COLO668 (cell line): ENCODE results near the gene CACHD1.
"Not testable (repeated sequence)": the region's sequence is repeated elsewhere in the genome, so short reads cannot be mapped to it uniquely, and the experiment has no call there.

Experiments used
- DNase-seq: peaks from one replicate; lab custom pipeline; 2025; ENCODE audit not compliant: unreplicated experiment; lab: John Stamatoyannopoulos, UW

The CACHD1 gene

DNA sequence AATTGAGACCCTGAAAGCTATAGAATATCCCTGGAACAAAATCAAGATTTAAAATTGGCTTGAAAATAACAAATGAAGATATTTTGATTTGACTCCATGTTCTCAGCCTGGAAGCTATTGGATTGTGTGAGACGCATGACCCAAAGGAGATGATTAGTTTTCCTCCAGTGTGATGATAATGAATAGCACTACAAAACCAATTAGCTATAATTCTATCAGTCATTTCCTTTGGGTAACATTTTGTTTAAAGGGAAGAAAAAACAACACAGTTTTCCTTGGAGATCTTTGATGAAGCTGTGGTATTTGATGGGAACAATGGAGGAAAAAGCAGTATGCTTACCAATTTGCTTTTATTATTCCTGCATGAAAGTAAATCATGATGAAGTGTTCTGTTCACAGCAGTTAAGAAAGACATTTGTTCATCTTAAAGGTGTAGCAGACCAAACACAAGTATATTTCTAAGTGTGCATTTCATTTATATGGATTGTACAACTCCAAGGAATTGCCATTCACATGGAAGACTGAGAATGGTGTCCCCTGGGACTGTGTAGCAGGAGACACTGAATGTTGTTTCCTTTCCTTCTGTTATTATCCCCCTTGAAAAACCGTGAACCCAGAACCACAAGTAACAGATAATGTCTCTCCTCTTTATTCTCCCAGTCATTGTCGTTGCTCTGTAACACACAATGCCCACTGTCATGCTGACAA, 111.4 kb downstream of the CACHD1 start:
- peak; percentile 48 for DNase-seq

- DNase-seq: no peak
Observed at GRCh38 chr1:64581843-64582185, 111.9 kb downstream of the CACHD1 start.

DNA sequence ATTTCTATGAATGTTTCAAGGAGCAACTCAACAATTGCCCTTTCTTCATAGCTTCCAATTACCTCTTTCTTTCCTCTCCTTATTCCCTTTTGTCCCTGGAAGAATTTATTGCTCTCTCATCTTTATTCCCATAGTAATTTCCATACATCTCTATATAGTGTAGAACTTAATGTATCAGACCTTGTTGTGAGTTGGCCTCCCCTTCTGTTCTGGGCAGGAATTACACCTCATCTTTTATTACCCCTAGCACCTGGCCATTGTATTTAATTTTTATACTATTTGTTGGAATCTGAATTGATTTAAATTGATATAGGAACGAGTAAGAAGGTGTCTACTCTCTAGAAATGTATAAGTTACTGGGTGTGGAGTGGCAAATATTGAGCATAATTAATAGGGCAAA, 114.5 kb downstream of the CACHD1 start:
- DNase-seq: no peak

DNA sequence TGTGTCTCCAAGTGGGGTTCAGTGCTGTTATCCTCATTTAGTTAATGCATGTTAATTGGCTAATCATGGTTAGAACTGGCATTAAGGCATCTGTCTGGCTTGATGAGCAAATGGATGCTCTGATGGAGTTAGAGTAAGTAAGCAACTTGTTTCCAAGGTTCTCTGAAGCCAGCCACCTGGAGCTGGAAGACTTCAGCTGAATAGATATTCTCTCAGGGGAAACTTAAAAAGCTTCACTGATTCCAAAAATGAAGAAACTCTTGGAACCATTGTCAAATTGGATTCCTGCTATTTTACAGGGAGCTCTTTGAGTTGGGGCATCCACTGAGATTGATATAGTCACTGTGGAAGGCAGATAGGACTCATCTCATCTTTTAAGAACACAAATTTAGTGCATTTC, 118.9 kb downstream of the CACHD1 start:
- no peak for DNase-seq

DNA sequence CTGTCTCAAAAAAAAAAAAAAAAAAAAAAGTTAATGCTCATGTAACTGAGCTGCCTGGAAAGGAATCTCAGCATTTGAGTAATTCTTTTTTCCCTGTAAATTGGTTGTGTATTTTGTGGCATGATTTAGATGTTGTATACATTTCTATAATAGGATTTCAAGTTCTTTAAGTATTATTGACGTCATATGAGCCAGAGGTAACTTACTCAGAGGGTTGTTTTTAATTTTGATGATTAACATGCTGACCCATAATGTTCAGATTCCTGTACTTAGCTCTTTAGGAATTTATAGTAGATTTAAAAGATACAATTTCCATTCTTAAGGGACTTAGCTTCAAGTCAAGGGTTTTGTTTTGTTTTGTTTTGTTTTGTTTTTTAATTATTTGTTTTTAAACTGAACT, 120.4 kb downstream of the CACHD1 start:
- no peak for DNase-seq

GRCh38 chr1:64594446-64594845, 124.5 kb downstream of the CACHD1 start:
- no peak for DNase-seq

DNA sequence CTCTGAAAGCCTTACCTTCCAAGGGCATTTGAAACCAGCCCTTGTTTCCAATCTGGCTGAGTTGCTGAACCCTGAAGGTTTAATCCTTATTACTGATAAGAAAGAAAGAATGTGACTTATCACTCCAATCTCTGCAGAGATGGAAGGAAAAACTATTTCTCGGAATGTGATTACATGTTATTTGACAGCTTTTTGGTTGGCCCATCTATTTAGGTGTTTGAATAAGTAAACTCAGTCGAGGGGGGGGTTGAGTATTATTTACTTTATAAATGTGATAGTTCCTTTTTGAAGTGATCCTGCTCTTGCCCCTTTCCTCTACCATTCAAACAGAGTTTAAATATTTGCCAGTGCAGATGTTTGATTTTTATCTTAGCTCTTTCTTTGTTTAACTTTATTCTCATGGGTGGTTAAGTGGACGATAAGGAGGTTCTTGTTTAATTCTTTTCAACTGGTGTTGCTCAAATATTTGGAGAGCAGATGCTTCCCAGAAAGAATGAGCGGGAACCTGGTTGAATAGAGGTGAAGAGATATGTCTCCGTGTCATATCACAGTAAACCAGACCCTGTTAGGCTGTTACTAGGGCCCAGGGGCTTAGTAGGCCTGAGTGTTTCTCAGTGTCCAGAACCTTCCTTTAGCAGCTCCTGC, 126.1 kb downstream of the CACHD1 start:
- peak; percentile 33 for DNase-seq

- no peak for DNase-seq
Observed at GRCh38 chr1:64597113-64597512, 127.2 kb downstream of the CACHD1 start.

GRCh38 chr1:64598100-64598571, 128.2 kb downstream of the CACHD1 start:
- no peak for DNase-seq

- DNase-seq: no peak
Observed at GRCh38 chr1:64599242-64599641, 129.3 kb downstream of the CACHD1 start.

DNA sequence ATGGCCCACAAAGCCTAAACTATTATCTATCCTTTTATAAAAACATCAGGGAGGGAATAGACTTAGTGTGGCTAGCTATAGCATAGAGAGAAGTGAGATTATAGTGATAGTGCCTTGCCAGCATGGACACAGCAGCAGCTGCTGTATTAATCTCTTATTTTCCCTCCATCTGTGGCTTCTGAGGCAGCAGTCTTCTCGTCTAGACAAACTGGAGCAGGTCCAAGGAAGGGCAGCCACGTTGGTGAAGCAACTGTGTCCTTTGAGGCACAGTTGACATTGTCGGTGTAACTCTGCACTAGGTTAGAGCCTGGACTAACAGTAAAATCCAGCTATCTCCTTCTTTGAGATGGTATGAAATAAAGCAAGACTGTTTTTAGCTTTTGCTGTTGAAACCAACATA, 131.3 kb downstream of the CACHD1 start:
- DNase-seq: no peak

GRCh38 chr1:64608005-64608650, 138.2 kb downstream of the CACHD1 start:
- no peak for DNase-seq

GRCh38 chr1:64608651-64609048, 138.7 kb downstream of the CACHD1 start:
- no peak for DNase-seq

GRCh38 chr1:64610950-64611349, 141.0 kb downstream of the CACHD1 start:
- not testable (repeated sequence) for DNase-seq

- DNase-seq: no peak
Observed at GRCh38 chr1:64616039-64616438, 146.1 kb downstream of the CACHD1 start.

- no peak for DNase-seq
Observed at GRCh38 chr1:64623750-64624191, 153.8 kb downstream of the CACHD1 start.

GRCh38 chr1:64624218-64624713, 154.3 kb downstream of the CACHD1 start:
- DNase-seq: no peak

GRCh38 chr1:64624808-64625207, 154.9 kb downstream of the CACHD1 start:
- DNase-seq: no peak

GRCh38 chr1:64630611-64631010, 160.7 kb downstream of the CACHD1 start:
- no peak for DNase-seq

- DNase-seq: no peak
Observed at GRCh38 chr1:64631346-64632034, 161.6 kb downstream of the CACHD1 start.

DNA sequence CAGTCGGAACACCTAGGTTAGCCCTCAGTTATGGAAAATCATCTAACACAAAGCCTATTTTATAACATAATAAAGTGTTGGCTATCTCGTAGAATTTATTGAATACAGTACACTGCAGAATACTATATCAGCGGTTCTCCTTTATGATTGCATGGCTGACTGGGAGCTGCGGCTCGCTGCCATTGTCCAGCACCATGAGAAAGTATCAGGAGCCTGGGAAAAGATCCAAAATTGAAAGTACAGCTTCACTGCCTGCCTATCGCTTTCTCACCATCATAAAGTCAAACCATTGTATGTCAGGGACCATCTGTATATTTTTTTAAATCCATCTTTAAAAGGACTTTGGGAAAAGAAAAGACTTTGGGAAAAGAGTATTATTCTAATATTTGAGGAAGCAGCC, 163.0 kb downstream of the CACHD1 start:
- DNase-seq: no peak
